HG02759 (cell line): ENCODE results near the gene ZC3H4.
"Not testable (repeated sequence)": the region's sequence is repeated elsewhere in the genome, so short reads cannot be mapped to it uniquely, and the experiment has no call there.

Experiments used
- ATAC-seq: cut with Tn5 transposase; IDR thresholded peaks from one replicate; pipeline ENCODE4 v1.9.1; 2021; ENCODE audit warnings: mild to moderate bottlenecking, moderate library complexity; ENCODE audit not compliant: unreplicated experiment

Gene ZC3H4

DNA sequence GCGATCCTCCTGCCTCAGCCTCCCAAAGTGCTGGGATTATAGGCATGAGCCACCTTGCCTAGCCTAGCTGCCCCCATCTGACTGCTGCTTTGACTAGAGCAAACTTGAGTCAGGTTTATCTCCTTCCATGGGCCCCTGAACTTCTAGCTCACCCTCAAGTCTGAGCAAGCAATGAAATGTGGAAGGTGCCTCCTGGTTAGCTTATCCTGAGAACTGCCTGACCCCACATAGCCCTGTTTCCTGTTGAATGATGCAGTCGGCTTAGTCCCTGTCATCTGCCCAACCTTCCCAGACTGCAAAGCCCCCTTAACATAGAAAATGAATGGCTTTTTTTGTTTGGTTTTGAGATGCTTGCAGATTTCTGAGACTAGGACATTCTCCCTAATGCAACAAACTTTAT lies 56.2 kb downstream of the ZC3H4 start:
- no peak for ATAC-seq

DNA sequence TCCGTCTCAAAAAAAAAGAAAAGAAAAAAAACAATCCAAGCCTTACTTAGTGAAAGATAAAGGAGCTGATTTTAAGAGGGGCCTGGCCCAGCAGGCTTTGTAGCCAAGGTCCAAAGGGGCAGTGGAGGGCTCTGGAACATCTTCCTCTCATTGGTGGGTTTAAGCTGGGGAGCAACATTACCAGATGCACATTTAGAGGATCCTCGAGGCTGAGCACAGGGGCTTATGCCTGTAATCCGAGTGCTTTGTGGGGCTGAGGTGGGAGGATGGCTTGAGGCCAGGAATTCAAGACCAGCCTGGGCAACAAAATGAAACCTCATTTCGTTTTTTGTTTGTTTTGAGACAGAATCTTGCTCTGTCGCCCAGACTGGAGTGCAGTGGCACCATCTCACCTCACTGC lies 57.2 kb downstream of the ZC3H4 start:
- no peak for ATAC-seq

DNA sequence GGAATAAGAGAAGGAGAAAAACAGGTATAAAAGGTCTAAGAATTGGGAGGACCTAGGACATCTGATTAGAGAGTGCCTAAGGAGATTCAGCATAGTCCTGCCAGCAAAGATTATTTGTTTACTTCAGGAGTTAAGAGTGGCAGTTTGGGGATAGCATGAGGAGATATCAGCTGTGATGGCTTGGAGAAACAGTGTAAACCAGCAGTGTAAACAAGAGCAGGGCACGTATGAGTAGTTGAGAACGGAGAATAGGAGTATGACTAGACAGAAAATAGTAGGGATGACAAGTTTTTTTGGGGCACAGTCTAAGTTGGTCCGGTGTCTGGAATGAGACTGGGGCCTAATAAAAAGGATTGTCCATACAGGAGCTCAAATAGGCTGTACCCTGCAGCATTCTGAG lies 63.0 kb downstream of the ZC3H4 start:
- not testable (repeated sequence) for ATAC-seq

DNA sequence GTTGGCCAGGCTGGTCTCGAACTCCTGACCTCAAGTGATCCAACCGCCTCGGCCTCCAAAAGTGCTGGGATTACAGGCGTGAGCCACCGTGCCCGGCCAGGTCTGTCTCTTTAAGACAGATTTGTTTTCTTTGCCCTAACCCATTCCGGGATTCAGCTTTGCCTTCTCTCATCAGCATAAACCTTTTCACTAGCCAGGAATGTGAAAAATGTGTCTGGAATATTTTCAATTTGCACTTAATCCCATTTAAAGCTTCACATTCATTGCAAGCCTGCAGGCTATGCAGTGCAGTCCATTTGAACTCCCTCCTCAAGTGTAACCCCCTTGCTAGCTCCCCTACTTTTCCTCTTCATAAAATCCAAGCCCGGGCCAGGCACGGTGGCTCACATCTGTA lies 64.3 kb downstream of the ZC3H4 start:
- ATAC-seq, result no peak

DNA sequence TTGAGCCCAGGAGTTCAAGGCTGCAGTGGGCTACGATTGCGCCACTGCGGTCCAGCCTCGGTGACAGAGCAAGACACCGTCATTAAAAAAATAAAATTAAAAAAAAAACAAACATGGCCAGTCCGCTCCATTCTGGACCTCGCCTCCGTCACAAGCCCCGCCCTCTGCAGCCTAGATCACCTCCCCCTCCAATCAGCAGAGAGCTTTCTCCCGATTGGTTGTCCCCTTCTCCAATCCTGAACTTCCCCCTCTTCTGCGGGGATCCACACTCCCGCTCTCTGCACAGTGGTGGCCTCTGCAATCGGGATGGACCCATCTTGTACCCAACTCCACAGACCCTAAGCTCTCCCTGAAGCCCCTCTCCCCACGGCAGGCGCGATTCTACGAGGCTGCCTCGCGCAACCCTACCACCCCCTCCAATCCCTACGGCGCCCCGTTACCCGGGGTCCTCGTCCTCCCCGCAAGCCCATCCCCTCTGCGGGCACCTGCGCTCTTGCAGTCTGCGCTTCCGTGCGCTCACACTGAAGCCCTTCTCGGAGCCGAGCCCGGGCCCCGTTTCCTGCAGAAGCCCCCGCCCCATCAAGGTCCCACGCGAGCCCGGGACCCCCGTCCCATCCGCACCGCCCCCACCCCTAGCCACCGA lies 65.7 kb downstream of the ZC3H4 start:
- ATAC-seq, result peak; percentile 40

DNA sequence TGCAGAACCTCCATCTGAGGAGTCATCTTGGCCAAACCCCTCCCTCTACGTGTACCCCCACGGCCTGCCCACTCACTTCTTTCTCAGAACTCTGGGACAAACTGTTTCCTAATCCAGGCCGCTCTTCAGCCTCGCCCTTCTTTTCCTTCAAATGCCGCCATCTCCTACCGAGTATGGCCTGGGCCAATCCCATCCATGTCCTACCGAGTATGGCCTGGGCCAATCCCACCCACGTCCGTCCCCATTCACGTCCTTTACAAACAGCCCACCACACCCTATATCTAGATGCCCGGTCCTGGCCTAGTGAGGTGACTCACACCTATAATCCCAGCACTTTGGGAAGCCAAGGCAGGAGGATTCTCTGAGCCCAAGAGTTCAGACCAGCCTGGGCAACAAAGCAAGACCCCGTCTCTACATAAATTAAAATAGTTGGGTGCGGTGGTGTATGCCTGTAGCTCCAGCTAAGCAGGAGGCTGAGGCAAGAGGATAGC lies 66.3 kb downstream of the ZC3H4 start:
- ATAC-seq, result no peak

DNA sequence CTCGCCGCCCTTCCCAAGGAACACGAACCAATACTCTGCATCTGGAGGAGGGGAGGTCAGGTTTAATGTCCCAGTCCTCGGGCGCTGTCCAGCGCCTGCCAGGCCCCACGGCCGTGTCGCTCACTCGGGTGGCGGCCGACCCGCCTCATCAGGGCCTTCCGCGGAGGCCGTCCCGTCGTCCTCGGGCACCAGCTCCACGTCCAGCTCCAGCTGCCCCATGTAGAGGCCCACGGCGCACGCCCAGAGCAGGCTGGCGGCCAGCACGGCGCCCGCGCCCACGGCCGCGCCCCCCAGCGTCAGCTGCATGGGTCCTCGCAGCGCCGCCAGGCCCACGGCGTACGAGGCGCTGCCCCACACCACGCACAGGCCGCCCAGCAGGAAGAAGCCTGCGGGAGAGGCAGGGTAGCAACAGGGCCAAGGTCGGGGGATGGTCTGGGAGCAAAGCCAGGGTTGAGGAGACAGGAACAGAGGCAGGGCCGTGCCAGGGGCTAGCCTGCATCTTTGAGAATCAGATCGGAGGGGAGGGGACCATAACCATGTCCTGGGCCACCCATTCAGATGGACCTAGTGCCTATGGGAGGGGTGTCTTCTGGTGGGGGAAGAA lies 67.6 kb downstream of the ZC3H4 start:
- ATAC-seq, result no peak

DNA sequence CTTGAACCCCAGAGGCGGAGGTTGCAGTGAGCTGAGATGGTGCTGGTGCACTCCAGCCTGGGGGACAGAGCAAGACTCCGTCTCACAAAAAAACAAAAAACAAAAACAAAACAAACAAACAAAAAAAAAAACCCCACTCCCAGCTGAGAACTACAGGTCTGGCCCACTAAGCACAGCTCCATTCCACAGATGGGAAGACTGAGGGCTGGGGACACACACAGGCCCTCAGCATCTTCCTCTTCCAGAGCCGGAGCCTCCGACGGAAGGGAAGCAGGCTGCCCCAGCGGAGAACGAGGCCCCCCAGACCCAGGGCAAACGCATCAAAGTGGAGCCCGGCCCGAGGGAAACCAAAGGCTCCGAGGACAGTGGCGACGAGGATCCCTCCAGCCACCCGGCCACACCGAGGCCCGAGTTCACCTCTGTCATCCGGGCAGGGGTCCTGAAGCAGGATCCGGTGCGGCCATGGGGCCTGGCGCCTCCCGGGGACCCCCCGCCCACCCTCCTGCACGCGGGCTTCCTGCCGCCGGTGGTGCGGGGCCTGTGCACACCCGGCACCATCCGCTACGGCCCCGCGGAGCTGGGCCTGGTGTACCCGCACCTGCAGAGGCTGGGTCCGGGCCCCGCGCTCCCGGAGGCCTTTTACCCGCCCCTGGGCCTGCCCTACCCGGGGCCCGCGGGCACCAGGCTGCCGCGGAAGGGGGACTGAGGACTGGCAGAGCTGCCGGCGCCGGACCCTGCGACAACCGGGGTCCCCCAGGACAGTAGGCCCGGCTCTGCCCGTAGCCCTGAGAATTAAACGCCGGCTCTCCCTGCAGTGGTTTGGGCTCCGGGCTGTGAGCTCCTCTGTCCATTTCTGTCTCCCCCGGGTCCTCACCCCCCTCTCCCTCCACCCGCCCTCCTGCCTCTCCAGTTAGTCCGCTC lies 68.4 kb downstream of the ZC3H4 start:
- ATAC-seq, result no peak

DNA sequence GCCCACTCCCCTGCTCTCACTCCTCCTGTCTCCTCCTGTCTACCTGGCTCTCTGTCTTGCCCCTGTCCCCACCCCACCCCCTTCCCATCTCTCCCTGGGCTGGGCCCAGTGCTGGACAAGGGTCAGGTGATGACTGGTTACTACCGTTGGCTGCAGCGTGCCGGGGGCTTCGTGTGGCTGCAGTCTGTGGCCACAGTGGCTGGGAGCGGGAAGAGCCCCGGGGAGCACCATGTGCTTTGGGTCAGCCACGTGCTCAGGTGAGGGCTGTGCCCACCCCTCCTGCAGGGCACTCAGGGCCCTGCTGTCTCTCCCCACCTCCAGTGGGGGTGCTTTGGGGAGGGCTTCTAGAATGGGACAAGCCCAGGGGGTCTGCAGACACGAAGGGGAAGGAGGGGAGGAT lies 72.7 kb downstream of the ZC3H4 start:
- ATAC-seq, result no peak

DNA sequence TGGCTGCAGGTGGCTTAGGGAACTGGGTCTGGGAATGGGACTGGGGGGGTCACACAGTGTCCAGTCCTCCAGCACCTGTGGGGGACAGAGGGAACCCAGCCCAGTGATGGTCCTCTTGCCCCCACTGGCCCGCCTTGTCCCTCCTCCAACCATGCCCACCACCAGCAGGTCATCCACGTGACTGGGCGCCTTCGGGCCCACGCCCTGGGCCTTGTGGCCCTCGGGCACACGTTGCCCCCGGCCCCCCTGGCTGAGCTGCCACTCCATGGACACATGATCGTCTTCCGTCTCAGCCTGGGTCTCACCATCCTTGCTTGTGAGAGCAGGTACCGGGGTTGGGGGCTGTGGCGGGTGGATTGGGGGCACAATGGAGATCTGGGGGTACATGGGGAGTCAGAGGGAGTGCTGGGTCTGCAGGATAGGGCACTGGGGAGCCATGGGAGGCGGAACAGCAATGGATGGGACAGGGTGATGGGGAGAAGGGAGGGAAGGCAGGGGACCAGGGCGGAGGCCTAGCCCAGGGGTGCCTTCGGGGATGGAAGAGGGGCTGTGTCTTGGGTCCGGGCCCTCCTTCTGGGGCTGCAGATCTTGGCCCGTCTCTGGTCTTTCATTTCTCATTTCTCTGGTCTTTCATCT lies 74.2 kb downstream of the ZC3H4 start:
- no peak for ATAC-seq

DNA sequence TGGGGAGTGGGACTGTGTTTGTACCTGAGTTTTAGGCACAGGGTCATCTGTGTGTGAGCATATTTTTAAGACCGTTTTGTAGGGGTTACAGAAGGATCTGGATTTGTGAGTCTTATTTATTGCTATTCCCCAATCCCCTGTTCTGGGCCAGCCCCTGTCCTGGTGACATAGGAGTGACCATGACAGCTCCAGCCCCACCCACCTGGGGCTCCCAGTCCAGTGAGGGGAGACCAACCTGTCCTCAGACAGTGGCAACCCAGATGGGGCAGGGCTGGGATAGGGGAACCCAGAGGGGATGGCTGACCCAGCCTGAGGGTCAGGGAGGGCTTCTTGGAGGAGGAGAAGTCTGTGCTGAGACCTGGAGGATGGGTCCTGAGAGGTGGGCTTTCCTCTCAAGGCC lies 75.8 kb downstream of the ZC3H4 start:
- ATAC-seq, result no peak

DNA sequence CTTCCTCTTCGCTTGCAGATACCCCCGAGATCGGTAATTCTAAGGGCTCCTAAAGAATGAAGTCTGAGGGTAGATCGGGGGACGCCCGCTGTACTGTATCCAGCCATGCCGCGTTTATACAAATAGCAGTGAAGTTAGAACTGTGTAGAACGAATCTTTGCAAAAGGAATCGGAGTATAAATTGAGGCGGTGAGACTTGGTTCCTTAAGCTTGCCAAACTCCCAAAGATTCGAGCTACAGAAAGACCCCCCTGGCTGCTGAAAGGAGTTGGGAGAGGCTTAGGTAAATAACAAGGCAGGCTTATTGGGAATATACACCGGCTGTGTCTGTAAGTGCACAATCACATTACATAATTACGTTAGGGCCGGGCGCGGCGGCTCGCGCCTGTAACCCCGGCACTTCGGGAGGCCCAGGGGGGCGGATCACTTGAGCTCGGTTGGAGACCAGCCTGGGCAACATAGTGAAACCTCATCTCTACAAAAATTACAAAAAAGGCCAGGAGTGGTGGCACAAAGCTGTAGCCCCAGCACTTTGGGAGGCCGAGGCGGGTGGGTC lies 77.4 kb downstream of the ZC3H4 start:
- peak; percentile 29 for ATAC-seq

DNA sequence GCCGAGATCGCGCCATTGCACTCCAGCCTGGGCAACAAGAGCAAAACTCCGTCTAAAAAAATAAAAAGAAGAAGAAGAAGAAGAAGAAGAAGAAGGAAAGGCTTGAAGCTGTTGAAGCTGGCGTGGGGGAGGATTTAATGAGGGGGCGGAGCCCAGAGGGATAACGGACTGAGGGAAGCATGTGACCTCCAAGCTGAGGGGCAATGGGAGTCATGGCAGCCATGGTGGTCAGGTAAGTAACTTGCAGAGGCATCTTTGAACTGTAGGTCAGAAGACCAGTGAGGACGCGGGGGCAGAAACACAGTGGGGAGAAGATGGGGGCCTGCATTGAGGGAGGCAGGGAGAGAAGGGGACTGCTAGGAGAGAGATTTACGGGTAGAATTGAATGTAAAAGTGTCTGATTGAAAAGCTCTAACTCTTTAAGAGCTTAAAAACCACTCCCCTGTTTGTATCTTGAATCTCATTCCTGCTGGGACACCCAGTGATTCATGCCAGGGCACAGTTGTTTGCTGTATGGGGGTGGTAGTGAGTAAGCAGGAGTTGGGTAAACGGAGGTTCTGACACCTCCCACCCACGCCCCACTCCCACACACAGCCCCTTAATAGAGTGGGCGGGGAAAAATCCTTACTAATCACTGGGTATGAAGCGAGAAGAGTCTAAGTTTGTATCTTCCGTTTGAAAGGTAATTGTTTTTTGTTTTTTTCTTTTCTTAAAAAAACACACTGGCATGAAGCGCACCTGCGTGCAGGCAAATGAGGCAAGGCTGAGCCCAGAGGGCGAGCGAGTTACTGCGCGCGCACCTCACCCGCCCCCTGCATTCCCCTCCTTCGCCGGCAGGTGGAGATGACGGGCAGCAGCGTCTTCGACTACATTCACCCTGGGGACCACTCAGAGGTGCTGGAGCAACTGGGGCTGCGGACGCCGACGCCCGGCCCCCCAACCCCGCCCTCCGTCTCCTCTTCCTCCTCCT lies 78.2 kb downstream of the ZC3H4 start:
- ATAC-seq, result peak; percentile 93

DNA sequence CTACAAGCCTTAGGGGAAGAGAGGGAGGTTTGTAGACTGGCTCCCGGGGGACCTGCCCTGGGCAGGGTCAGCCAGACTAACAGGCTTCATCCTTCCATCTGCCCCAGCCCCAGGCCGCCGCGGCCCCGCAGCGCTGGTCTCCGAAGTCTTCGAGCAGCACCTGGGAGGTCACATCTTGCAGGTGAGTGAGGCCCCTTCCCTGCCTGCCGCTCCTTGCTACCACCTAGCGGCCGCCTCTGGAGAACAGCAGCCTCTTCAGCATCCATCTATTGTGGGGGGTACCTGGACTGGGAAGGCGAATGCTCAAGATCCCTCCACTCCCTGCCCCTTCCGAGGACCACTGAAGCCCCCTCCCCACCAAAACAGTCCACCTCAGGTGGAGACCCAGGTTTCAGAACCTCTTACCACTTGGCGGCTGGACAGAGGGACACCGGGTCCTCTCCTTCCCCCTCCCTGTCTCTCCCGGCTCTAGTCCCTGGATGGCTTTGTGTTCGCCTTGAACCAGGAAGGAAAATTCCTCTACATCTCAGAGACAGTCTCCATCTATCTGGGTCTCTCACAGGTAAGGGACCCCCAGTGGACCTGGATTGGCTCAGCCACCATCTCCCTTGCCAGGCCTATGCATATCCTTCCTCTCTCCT lies 81.3 kb downstream of the ZC3H4 start:
- ATAC-seq, result no peak

DNA sequence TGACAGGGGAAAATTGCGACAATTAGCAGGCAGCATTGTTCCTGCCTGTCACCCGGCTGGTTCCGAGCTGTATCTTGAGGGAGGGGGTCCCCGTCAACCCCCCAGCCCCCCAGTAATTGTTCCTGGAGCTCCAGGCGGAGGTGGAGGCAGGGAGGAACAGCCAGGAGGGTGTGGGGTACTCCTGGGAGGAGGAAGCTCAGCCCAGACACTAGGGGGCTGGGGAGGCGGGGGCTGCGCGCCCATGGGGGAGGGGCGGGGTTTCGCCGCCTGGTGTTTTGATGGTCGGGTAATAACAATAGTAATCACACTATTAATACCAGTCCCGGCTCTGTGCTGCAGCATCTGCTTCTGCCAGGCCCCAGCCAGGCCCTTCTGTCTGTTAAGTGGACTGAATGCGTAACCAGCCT lies 85.4 kb downstream of the ZC3H4 start:
- ATAC-seq, result no peak

DNA sequence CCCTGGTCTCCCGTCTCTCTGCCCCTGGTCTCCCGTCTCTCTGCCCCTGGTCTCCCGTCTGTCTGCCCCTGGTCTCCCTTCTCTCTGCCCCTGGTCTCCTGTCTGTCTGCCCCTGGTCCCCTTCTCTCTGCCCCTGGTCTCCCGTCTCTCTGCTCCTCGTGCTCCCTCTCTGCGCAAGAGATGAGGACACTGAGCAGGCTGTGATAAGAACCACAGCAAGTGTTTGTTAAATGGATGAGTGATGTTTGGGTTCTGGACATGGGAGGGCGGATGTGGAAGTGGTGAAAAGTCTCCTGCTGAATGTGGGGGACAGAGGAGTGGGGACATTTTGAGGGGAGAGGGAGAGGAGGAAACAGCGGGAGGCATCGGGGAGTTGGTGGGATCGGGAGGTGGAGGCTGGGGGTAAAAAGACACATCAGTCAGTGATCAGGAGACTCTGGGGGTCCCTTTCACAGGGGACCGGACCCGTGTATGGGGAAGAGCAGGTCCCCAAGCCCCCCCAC lies 85.9 kb downstream of the ZC3H4 start:
- no peak for ATAC-seq

DNA sequence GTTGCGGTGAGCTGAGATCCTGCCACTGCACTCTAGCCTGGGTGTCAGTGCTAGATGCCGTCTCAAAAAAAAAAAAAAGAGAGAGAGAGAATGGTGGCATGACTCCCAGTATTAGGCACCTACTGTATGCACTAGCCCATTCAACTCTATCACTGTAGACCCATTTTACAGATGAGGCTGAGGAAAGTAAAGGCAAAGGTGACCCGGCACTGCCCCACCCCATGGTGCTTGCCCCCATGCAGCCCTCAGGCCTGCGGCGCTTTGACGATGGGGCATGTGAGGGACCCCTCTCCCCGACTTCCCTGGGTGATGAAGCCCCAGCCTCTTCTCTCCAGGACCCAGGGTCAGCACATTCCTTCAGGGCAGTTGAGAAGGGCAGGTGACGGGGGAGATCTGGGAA lies 86.7 kb downstream of the ZC3H4 start:
- ATAC-seq, result no peak

DNA sequence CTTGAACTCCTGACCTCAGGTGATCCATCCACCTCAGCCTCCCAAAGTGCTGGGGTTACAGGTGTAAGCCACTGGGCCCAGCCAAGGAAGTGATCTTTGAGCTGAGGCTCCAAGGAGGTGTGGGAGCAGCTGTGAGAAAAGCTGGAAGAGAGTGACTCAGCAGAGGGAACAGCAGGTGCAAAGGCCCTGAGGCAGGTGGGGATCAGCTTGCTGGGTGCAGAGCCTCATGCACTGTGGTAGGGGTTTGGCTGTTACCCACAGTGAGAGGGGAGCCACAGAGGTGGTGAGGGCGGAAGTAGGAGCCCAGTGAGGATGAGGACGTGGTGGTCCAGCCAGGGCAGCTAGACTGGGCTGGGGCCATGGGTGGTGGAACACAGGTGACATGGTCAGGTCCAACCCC lies 87.4 kb downstream of the ZC3H4 start:
- ATAC-seq, result no peak

DNA sequence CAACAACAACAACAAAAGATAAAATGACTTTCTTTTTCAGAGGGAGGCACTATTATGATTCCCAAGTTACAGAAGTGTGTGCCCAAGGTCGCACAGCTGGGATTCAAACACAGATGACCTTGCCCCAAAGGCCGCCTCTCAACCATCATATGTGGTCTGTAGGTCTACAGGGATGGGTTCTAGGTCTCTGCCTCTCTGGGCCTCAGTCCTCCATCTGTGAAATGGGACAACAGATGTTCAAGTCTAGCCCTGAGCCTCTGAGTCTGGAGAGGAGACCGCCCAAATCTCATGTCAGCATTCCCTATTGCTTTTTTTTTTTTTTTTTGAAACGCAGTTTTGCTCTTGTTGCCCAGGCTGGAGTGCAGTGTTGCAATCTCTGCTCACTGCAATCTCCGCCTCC lies 89.1 kb downstream of the ZC3H4 start:
- no peak for ATAC-seq
